ENCODE results near the gene PLD3. TPM values are rescaled to one million over a fixed set of nuclear protein-coding genes. Genes with fewer than 3 reads are reported as not detected.

The PLD3 gene
- total RNA-seq, 2 experiments from 2014 or later: 54.4 to 56.7 TPM

DNA sequence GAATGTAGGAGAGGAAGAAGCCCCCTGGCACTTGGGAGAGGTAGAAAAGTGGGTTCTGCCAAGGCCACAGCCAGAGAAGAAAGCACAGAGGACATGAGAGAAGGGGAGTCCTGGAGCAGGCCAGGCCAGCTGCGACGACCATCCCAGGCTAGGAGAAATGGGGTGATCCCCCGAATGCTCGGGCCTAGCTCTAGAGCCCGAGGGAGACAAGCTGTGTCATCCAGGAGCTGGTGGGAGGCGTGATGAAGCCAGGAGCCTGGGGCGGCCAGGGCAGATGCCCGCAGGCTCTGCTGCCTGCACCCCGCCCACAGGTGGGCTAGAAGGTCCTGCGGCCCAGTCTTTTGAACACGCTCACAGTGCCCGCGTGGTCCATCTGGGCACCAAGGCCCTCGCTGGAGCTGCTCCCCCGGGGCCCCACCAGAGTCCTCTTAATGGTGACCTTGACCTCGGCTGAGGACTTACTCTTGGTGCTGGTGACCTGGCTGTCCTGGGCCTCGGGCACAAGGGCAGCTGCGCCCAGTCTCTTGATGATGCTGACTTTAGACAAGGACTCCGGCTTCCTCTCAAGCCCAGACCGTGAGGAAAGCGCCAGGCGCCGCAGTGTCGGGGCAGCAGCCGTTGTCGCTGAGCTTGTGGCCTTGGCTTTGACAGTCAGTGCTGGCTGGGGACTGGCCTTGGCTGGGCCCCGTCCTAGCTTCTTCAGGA, 26.8 kb upstream of the PLD3 start:
- no peak overlapping the region for H3K27ac Mint-ChIP-seq
- intact Hi-C loops (cut with micrococcal nuclease): no loop called here
- ATAC-seq: no peak
- CTCF ChIA-PET: interaction anchor here (0.7 kb wide), 1 partner anchor 17 kb away, joined by 4 read pairs; no protein-coding TSS in a partner anchor
- POLR2A ChIA-PET: no interaction called here
- TF ChIP-seq, protein P1, sequence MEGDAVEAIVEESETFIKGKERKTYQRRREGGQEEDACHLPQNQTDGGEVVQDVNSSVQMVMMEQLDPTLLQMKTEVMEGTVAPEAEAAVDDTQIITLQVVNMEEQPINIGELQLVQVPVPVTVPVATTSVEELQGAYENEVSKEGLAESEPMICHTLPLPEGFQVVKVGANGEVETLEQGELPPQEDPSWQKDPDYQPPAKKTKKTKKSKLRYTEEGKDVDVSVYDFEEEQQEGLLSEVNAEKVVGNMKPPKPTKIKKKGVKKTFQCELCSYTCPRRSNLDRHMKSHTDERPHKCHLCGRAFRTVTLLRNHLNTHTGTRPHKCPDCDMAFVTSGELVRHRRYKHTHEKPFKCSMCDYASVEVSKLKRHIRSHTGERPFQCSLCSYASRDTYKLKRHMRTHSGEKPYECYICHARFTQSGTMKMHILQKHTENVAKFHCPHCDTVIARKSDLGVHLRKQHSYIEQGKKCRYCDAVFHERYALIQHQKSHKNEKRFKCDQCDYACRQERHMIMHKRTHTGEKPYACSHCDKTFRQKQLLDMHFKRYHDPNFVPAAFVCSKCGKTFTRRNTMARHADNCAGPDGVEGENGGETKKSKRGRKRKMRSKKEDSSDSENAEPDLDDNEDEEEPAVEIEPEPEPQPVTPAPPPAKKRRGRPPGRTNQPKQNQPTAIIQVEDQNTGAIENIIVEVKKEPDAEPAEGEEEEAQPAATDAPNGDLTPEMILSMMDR (IDR thresholded peaks at IDR 0.05): no peak
- H3K4me1 Mint-ChIP-seq (ENCODE audit: low read depth): no peaks in the 10 kb centered on the region
- no peak for DNase-seq
- no peaks in the 10 kb centered on the region for H3K9me3 Mint-ChIP-seq
- H3K27me3 Mint-ChIP-seq: no peaks in the 10 kb centered on the region
- H3K4me3 Mint-ChIP-seq: no peak overlapping the region
- peaks cover 22% of the 10 kb centered on the region for H3K36me3 Mint-ChIP-seq (ENCODE audit: low read depth)

DNA sequence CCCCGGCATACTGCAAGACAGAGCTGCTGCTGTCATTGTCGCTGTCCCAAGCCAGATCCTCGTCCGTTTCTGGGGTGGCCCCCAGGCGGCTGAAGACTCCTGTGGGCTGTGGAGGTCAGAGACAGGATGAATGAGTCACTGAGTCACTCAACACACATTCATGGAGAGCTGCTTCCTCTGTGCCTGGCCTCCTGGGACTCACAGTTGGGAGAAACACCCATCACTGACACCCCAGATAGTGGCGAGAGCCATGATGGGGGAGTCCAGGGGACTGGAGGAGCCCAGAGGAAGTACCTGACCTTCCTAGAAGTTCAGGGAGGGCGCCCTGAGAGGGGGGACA, 26.3 kb upstream of the PLD3 start:
- no peaks in the 10 kb centered on the region for H3K9me3 Mint-ChIP-seq
- peaks cover 20% of the 10 kb centered on the region for H3K36me3 Mint-ChIP-seq (ENCODE audit: low read depth)
- DNase-seq (no peak), ATAC-seq (no peak)
- H3K4me3 Mint-ChIP-seq: no peak overlapping the region
- ChIA-PET CTCF (interaction anchor here (0.7 kb wide), 1 partner anchor 17 kb away, joined by 4 read pairs; no protein-coding TSS in a partner anchor), POLR2A (no interaction called here)
- TF ChIP-seq, protein P1 (IDR thresholded peaks at IDR 0.05): no peak
- intact Hi-C loops (cut with micrococcal nuclease): no loop called here
- H3K27me3 Mint-ChIP-seq: no peaks in the 10 kb centered on the region
- no peak overlapping the region for H3K27ac Mint-ChIP-seq
- H3K4me1 Mint-ChIP-seq (ENCODE audit: low read depth): no peaks in the 10 kb centered on the region

DNA sequence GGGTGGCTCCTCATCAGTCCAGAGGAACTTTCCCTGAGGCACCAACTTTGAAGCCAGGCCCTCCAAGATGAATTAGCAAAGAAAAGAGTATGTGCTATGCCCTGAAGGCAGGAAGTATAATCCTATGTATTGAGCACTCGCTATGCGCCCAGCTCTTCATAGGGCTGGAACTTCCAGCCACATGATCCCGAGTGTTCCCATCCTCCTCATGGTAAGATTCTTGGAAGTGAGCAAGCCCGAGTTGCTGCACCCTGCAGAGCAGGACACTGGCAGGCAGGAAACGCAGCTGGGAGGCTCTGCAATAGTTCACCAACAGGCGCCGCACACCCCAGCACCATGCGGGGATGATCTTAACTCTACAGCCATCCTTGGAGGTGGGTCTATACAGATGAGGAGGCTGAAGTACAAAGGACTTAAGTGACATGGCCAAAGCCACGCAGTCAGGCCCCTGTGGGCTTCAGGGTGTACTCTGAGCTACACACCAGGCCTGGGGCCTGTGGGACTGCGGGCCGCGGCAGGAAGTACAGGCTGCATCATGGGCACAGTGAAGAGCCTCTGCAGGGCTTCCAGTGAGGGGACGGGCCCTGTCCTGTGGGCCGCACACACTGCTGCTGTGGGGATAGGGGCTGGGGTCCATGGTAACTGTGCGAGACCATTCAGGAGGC, 25.4 kb upstream of the PLD3 start:
- intact Hi-C loops (cut with micrococcal nuclease): no loop called here
- no peaks in the 10 kb centered on the region for H3K4me1 Mint-ChIP-seq (ENCODE audit: low read depth)
- H3K9me3 Mint-ChIP-seq: no peaks in the 10 kb centered on the region
- H3K27me3 Mint-ChIP-seq: no peaks in the 10 kb centered on the region
- TF ChIP-seq, protein P1 (IDR thresholded peaks at IDR 0.05): no peak
- POLR2A ChIA-PET: no interaction called here
- DNase-seq (no peak), ATAC-seq (no peak)
- H3K4me3 Mint-ChIP-seq: no peak overlapping the region
- H3K27ac Mint-ChIP-seq: no peak overlapping the region
- CTCF ChIA-PET: no interaction called here
- H3K36me3 Mint-ChIP-seq (ENCODE audit: low read depth): peaks cover 22% of the 10 kb centered on the region

DNA sequence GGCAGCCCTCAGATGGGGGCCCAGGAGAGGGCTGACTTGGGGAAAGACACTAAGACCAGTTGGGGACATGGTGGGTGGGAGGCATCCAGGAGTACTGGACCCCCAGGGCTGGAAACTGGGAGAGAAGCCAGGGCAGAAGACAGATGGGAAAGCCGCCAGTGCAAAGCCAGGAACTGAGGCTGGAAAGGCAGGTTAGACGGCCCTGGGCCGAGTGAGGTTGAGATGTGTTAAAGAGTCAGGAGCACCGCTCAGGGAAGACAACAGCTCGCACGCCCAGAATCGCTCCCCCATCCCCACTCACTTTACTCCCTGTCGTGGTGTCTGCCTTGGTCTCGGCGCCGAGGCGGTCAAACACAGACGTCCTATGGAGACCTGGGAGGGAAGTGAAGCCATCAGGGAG, 24.8 kb upstream of the PLD3 start:
- ATAC-seq (no peak), DNase-seq (no peak)
- Mint-ChIP-seq H3K9me3 (no peaks in the 10 kb centered on the region), H3K27me3 (no peaks in the 10 kb centered on the region), H3K36me3 (ENCODE audit: low read depth) (peaks cover 26% of the 10 kb centered on the region), H3K4me1 (ENCODE audit: low read depth) (no peaks in the 10 kb centered on the region), H3K27ac (no peak overlapping the region), H3K4me3 (no peak overlapping the region)
- POLR2A ChIA-PET: no interaction called here
- intact Hi-C loops (cut with micrococcal nuclease): no loop called here
- CTCF ChIA-PET: no interaction called here
- TF ChIP-seq, protein P1 (IDR thresholded peaks at IDR 0.05): no peak

DNA sequence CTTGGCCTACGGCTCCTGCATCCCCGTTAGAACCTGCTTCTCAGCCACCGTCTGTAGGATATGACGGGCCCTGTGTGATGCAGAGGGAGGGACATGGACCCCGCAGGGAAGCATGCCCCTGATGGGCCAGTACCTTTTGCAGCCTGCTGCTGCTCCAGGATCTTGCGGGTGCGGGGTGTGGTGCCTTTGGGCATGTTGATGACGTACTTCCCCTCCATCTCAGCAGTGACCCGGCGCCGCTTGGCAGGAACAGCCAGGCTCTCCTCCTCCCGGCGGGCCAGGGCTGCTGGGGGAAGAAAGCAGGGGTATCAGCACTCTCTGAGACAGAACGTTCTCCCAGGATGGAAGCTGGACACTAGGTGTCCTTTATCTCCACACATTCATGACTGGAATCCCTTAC, 22.3 kb upstream of the PLD3 start:
- no peak overlapping the region for H3K4me3 Mint-ChIP-seq
- TF ChIP-seq, protein P1 (IDR thresholded peaks at IDR 0.05): no peak
- intact Hi-C loops (cut with micrococcal nuclease): no loop called here
- DNase-seq (no peak), ATAC-seq (no peak)
- H3K27me3 Mint-ChIP-seq: no peaks in the 10 kb centered on the region
- peaks cover 33% of the 10 kb centered on the region for H3K36me3 Mint-ChIP-seq (ENCODE audit: low read depth)
- H3K9me3 Mint-ChIP-seq: no peaks in the 10 kb centered on the region
- ChIA-PET POLR2A (no interaction called here), CTCF (no interaction called here)
- H3K27ac Mint-ChIP-seq: no peak overlapping the region
- H3K4me1 Mint-ChIP-seq (ENCODE audit: low read depth): no peaks in the 10 kb centered on the region
